GM12892 (cell line): ENCODE results near the gene WNT5A.
"Not testable (repeated sequence)": the region's sequence is repeated elsewhere in the genome, so short reads cannot be mapped to it uniquely, and the experiment has no call there.

Experiments used
- DNase-seq: peaks from one replicate; pipeline ENCODE4 v3.0.0; 2011; ENCODE audit not compliant: insufficient read length
- FAIRE-seq: peaks from 2 replicates; lab custom pipeline; 2011; peaks lifted over from hg19 to GRCh38; lab: Jason Lieb, UNC
- POLR2A ChIP-seq: IDR thresholded peaks from 2 replicates; pipeline ENCODE4 v1.6.1; 2011; ENCODE audit warnings: low read depth, low read length, control low read depth
- POLR2AphosphoS5 ChIP-seq: IDR thresholded peaks from 2 replicates; pipeline ENCODE4 v1.6.1; 2011; ENCODE audit warnings: low read depth, low read length, control low read depth
- TAF1 ChIP-seq: IDR thresholded peaks from 2 replicates; pipeline ENCODE4 v1.6.1; 2011; ENCODE audit warnings: low read depth, mild to moderate bottlenecking, control low read depth, low read length, borderline replicate concordance

WNT5A gene

GRCh38 chr3:55518451-55518850, 31.3 kb upstream of the WNT5A start:
- no peak for TF ChIP-seq POLR2A
- TF ChIP-seq TAF1 = no peak
- no peak for TF ChIP-seq POLR2AphosphoS5
- DNase-seq (no peak), FAIRE-seq (no peak)

- no peak for DNase-seq
- no peak for TF ChIP-seq TAF1
- TF ChIP-seq POLR2AphosphoS5 = no peak
- TF ChIP-seq POLR2A = no peak
- no peak for FAIRE-seq
Measured at GRCh38 chr3:55516392-55517030, 29.4 kb upstream of the WNT5A start.

GRCh38 chr3:55515550-55516246, 28.6 kb upstream of the WNT5A start:
- DNase-seq (no peak), FAIRE-seq (no peak)
- TF ChIP-seq POLR2A (no peak), POLR2AphosphoS5 (no peak), TAF1 (no peak)

- no peak for TF ChIP-seq POLR2A
- no peak for TF ChIP-seq POLR2AphosphoS5
- TF ChIP-seq TAF1 = no peak
- no peak for DNase-seq
- FAIRE-seq = no peak
Measured at GRCh38 chr3:55514962-55515361, 27.9 kb upstream of the WNT5A start.

GRCh38 chr3:55512571-55513343, 25.7 kb upstream of the WNT5A start:
- DNase-seq = no peak
- TF ChIP-seq POLR2AphosphoS5 = no peak
- TF ChIP-seq POLR2A = no peak
- no peak for TF ChIP-seq TAF1
- no peak for FAIRE-seq

GRCh38 chr3:55511895-55512570, 24.9 kb upstream of the WNT5A start:
- FAIRE-seq (no peak), DNase-seq (no peak)
- no peak for TF ChIP-seq POLR2A
- TF ChIP-seq POLR2AphosphoS5 = no peak
- TF ChIP-seq TAF1 = no peak

GRCh38 chr3:55508335-55508734, 21.2 kb upstream of the WNT5A start:
- FAIRE-seq = no peak
- TF ChIP-seq POLR2AphosphoS5 (no peak), TAF1 (no peak), POLR2A (no peak)
- no peak for DNase-seq

GRCh38 chr3:55507808-55508207, 20.7 kb upstream of the WNT5A start:
- DNase-seq (no peak), FAIRE-seq (no peak)
- TF ChIP-seq POLR2A (no peak), TAF1 (no peak), POLR2AphosphoS5 (no peak)

GRCh38 chr3:55505776-55506175, 18.7 kb upstream of the WNT5A start:
- no peak for FAIRE-seq
- DNase-seq = no peak

GRCh38 chr3:55505102-55505501, 18.0 kb upstream of the WNT5A start:
- not testable (repeated sequence) for FAIRE-seq, DNase-seq

More at GRCh38 chr3:55505776-55506175, 18.7 kb upstream of the WNT5A start:
- no peak for TF ChIP-seq TAF1
- no peak for TF ChIP-seq POLR2AphosphoS5
- TF ChIP-seq POLR2A = no peak

GRCh38 chr3:55501905-55502304, 14.8 kb upstream of the WNT5A start:
- TF ChIP-seq TAF1 (no peak), POLR2AphosphoS5 (no peak), POLR2A (no peak)
- FAIRE-seq = no peak
- DNase-seq = no peak
